ENCODE measurements around the gene CYTH1. TPM values are rescaled to one million over a fixed set of nuclear protein-coding genes. Genes with fewer than 3 reads are reported as not detected.
A peak's percentile ranks its signal among the peaks of the same experiment; 100 is the strongest.

CYTH1 gene
- total RNA-seq, 1 experiment from 2014 or later, result 9.6 TPM

DNA sequence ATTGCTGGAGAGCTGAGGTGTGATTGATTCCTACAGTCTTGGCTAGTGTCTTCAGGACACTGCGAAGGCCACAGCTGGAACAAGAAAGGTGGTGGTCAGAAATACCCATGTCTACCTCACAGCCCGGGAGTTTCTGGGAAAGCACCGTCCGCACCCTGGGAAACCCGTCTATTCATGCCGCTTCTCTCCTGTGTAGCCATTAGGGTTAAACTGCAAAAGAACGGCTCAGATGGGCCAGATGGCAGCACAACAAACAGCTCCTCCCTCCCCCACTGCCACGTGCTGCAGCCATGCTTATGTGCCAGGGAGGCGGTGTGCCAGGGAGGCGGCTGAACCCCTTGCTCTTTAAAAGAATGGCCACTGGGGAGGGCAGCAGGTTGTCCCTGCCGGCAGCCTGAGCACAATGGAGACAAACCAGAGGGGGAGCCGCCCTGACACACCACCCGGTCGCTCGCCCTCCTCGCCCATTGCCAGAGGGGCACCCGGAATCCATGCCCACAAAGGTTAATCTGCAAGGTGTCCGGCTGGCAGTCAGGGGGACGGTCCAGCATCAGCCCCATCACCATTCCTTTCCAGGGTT lies 65.2 kb downstream of the CYTH1 start:
- peak overlapping the region; percentile 39 for H3K9ac ChIP-seq (ENCODE audit: low read length)
- H3K36me3 ChIP-seq (ENCODE audit: insufficient read depth, low read length), result no peaks in the 10 kb centered on the region
- peaks cover 42% of the 10 kb centered on the region for H3K4me1 ChIP-seq (ENCODE audit: low read length)
- peak overlapping the region; percentile 40; the same call in 1 of the 2 replicates for H3K4me3 ChIP-seq (ENCODE audit: low read length)
- no peaks in the 10 kb centered on the region for H3K9me2 ChIP-seq (replicated peaks; ENCODE audit: insufficient read depth, low read length)
- no peaks in the 10 kb centered on the region for H3K79me2 ChIP-seq (ENCODE audit: low read length)
- DNase-seq, result no peak
- peaks cover 2% of the 10 kb centered on the region for H4K20me1 ChIP-seq (ENCODE audit: insufficient read depth, low read depth, low read length)
- no peak overlapping the region for H2AFZ ChIP-seq (ENCODE audit: low read length)
- no peaks in the 10 kb centered on the region for H3K9me3 ChIP-seq (ENCODE audit: low read length)
- H3K27me3 ChIP-seq (ENCODE audit: low read length), result no peaks in the 10 kb centered on the region
- H3K27ac ChIP-seq (ENCODE audit: low read length), result no peak overlapping the region
- H3K4me2 ChIP-seq (ENCODE audit: low read depth, low read length, poor library complexity, severe bottlenecking), result peak overlapping the region; percentile 47

DNA sequence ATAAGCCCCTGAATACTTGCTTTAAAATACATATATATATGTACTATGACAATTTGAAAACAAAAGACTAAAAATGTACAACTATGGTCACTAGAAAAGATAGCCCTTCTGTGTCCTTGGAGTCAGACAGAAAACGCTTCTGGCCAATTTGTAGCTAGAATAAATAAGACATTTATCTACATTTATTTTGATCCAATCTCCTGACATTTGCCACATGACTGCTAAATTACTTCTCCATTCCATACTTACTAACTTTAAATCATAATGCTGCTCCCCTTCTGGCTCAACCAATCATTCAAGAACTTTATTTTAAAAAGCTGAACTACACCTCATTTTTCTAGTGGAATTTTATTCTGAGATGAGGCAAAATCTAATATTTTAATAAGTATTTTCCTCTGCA lies 65.8 kb downstream of the CYTH1 start:
- no peaks in the 10 kb centered on the region for H3K27me3 ChIP-seq (ENCODE audit: low read length)
- H3K27ac ChIP-seq (ENCODE audit: low read length), result no peak overlapping the region
- no peak overlapping the region for H2AFZ ChIP-seq (ENCODE audit: low read length)
- peak overlapping the region; percentile 47 for H3K4me2 ChIP-seq (ENCODE audit: low read depth, low read length, poor library complexity, severe bottlenecking)
- H3K4me3 ChIP-seq (ENCODE audit: low read length), result no peak overlapping the region
- H3K9me3 ChIP-seq (ENCODE audit: low read length), result no peaks in the 10 kb centered on the region
- DNase-seq, result no peak
- H4K20me1 ChIP-seq (ENCODE audit: insufficient read depth, low read depth, low read length), result no peaks in the 10 kb centered on the region; the same call in none of the 2 replicates
- no peaks in the 10 kb centered on the region for H3K79me2 ChIP-seq (ENCODE audit: low read length)
- H3K9ac ChIP-seq (ENCODE audit: low read length), result no peak overlapping the region
- no peaks in the 10 kb centered on the region for H3K36me3 ChIP-seq (ENCODE audit: insufficient read depth, low read length)
- peaks cover 36% of the 10 kb centered on the region for H3K4me1 ChIP-seq (ENCODE audit: low read length)
- H3K9me2 ChIP-seq (replicated peaks; ENCODE audit: insufficient read depth, low read length), result no peaks in the 10 kb centered on the region

DNA sequence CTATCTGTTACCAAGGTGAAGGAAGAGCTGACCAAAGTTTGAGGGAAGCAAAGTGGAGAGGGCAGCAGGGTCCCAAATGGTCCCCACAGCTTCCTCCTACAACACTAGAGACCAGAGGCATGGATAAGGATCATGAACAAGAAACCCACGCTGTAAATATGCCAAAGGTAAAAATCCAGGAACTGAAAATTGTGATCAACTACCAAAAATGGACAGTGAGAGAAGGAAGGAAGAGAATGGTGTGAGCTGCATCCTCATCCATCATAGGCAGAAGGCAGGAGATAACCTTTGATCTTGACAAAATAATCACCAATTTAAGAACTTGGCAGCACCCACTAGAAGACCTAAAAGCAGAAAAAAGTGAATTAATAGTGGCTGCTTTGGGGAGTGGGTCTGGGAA lies 66.2 kb downstream of the CYTH1 start:
- Histone ChIP-seq H3K9me3 (ENCODE audit: low read length) (no peaks in the 10 kb centered on the region), H3K27ac (ENCODE audit: low read length) (no peak overlapping the region), H3K9me2 (replicated peaks; ENCODE audit: insufficient read depth, low read length) (no peaks in the 10 kb centered on the region), H3K36me3 (ENCODE audit: insufficient read depth, low read length) (no peaks in the 10 kb centered on the region), H3K4me2 (ENCODE audit: low read depth, low read length, poor library complexity, severe bottlenecking) (no peak overlapping the region), H3K4me3 (ENCODE audit: low read length) (no peak overlapping the region), H2AFZ (ENCODE audit: low read length) (no peak overlapping the region), H4K20me1 (ENCODE audit: insufficient read depth, low read depth, low read length) (no peaks in the 10 kb centered on the region; the same call in 1 of the 2 replicates), H3K27me3 (ENCODE audit: low read length) (no peaks in the 10 kb centered on the region), H3K79me2 (ENCODE audit: low read length) (no peaks in the 10 kb centered on the region), H3K9ac (ENCODE audit: low read length) (no peak overlapping the region), H3K4me1 (ENCODE audit: low read length) (peaks cover 32% of the 10 kb centered on the region)
- DNase-seq, result no peak

DNA sequence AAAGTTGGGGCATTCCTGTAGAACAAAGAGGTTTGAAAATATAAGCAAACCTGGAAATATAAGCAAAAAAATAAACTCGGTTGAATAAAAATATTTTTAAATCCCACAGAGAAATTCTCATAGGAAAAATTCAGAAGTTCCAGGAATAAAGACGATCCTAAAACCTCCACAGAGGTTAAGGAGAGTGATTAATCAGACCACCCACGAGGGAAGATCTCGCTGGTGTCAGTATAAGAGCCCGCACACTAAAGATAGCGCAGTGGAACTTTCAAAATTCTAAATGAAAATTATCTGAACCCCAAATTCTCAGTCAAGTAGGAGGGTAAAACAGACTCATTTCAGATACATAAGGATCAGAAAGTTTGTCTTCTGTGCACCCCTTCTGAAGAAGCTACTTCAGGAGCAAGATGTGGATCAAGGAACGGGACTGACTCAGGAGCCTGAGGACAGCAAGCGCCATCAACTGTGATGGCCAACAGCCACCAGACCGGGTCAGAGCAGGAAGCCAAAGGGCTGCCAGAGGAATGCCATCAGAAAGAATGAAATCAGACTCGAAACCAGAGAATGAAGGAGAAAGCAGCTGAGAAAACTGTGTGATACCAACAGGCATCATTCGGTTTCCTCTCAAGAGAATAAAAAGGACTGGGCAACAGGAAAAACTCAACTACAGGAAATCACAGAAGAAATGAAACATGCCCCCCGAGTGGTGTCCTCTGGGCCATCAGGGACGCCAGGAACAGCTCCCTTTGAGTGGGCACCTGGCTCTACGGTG lies 66.9 kb downstream of the CYTH1 start:
- no peak for DNase-seq
- H3K9me2 ChIP-seq (replicated peaks; ENCODE audit: insufficient read depth, low read length), result no peaks in the 10 kb centered on the region
- no peaks in the 10 kb centered on the region for H3K36me3 ChIP-seq (ENCODE audit: insufficient read depth, low read length)
- no peak overlapping the region for H3K4me2 ChIP-seq (ENCODE audit: low read depth, low read length, poor library complexity, severe bottlenecking)
- peaks cover 30% of the 10 kb centered on the region for H3K4me1 ChIP-seq (ENCODE audit: low read length)
- no peak overlapping the region for H3K9ac ChIP-seq (ENCODE audit: low read length)
- H3K27ac ChIP-seq (ENCODE audit: low read length), result no peak overlapping the region
- no peaks in the 10 kb centered on the region; the same call in 1 of the 2 replicates for H4K20me1 ChIP-seq (ENCODE audit: insufficient read depth, low read depth, low read length)
- H2AFZ ChIP-seq (ENCODE audit: low read length), result no peak overlapping the region
- H3K9me3 ChIP-seq (ENCODE audit: low read length), result no peaks in the 10 kb centered on the region
- no peak overlapping the region for H3K4me3 ChIP-seq (ENCODE audit: low read length)
- H3K79me2 ChIP-seq (ENCODE audit: low read length), result no peaks in the 10 kb centered on the region
- H3K27me3 ChIP-seq (ENCODE audit: low read length), result no peaks in the 10 kb centered on the region

DNA sequence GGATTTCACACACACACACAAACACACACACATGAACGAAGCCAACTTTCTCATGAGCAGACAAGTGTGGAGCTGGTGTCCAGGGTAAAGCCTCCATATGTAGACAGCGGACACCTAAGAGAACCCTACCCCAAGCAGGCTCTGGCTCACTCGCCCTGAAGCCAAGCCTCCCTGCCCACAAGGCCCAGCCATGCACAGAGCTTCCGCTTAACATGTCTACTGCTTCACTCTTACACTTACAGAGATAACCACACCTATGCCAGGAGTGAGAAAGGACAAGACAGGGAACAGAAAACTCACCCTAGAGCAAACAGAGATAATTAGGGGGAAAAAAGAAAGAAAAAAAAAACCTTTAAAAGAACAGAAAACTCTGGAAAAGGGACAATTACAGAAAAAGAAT lies 67.5 kb downstream of the CYTH1 start:
- no peaks in the 10 kb centered on the region for H3K27me3 ChIP-seq (ENCODE audit: low read length)
- H3K4me3 ChIP-seq (ENCODE audit: low read length), result no peak overlapping the region
- no peak overlapping the region for H3K4me2 ChIP-seq (ENCODE audit: low read depth, low read length, poor library complexity, severe bottlenecking)

DNA sequence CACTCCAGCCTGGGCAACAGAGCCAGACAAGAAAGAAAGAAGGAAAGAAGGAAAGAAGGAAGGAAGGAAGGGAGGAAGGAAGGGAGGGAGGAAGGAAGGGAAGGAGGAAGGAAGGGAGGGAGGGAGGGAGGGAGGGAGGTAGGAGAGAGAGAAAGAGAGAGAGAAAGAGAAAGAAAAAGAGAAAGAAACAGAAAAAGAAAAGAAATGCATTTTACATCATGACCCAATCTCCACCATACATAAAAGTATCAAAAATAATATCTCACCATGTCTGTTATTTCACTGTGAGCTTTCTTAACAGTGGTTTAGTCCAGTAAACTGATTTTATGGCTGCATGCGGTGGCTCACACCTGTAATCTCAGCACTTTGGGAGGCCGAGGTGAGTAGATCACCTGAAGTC lies 70.0 kb downstream of the CYTH1 start:
- Histone ChIP-seq H3K27me3 (ENCODE audit: low read length) (no peaks in the 10 kb centered on the region), H3K9me3 (ENCODE audit: low read length) (no peaks in the 10 kb centered on the region), H2AFZ (ENCODE audit: low read length) (no peak overlapping the region), H3K36me3 (ENCODE audit: insufficient read depth, low read length) (no peaks in the 10 kb centered on the region), H3K4me3 (ENCODE audit: low read length) (no peak overlapping the region), H3K79me2 (ENCODE audit: low read length) (no peaks in the 10 kb centered on the region), H3K9me2 (replicated peaks; ENCODE audit: insufficient read depth, low read length) (no peaks in the 10 kb centered on the region), H3K27ac (ENCODE audit: low read length) (no peak overlapping the region), H3K9ac (ENCODE audit: low read length) (no peak overlapping the region), H3K4me2 (ENCODE audit: low read depth, low read length, poor library complexity, severe bottlenecking) (no peak overlapping the region), H3K4me1 (ENCODE audit: low read length) (peaks cover 29% of the 10 kb centered on the region), H4K20me1 (ENCODE audit: insufficient read depth, low read depth, low read length) (peaks cover 2% of the 10 kb centered on the region; the same call in 1 of the 2 replicates)
- DNase-seq, result no peak

More for the DNA sequence above, 67.5 kb downstream of the CYTH1 start:
- Histone ChIP-seq H3K79me2 (ENCODE audit: low read length) (no peaks in the 10 kb centered on the region), H3K9ac (ENCODE audit: low read length) (no peak overlapping the region), H3K9me3 (ENCODE audit: low read length) (no peaks in the 10 kb centered on the region), H3K9me2 (replicated peaks; ENCODE audit: insufficient read depth, low read length) (no peaks in the 10 kb centered on the region), H3K27ac (ENCODE audit: low read length) (no peak overlapping the region), H3K36me3 (ENCODE audit: insufficient read depth, low read length) (no peaks in the 10 kb centered on the region), H3K4me1 (ENCODE audit: low read length) (peaks cover 30% of the 10 kb centered on the region), H4K20me1 (ENCODE audit: insufficient read depth, low read depth, low read length) (peaks cover 2% of the 10 kb centered on the region; the same call in 1 of the 2 replicates), H2AFZ (ENCODE audit: low read length) (no peak overlapping the region)
- no peak for DNase-seq

DNA sequence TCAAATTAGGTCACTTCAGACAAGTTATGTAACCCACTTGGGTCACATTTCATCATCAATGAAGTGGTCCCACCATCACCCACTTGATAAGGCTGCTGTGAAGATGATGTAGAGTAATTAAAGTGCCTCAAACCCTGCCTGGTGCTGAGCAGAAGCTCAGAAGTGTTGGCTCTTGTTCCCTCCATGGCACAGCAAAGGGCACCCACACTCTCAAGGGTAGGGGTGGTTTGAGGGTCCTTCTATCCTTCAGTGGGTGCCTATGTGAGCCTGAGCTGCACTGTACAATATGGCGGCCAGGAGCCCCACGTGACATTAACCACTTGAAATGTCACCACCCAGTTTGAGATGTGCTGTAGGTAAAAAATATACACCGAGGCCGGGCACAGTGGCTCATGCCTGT lies 71.5 kb downstream of the CYTH1 start:
- H3K4me2 ChIP-seq (ENCODE audit: low read depth, low read length, poor library complexity, severe bottlenecking), result no peak overlapping the region
- peaks cover 2% of the 10 kb centered on the region; the same call in 1 of the 2 replicates for H4K20me1 ChIP-seq (ENCODE audit: insufficient read depth, low read depth, low read length)
- no peak overlapping the region for H3K27ac ChIP-seq (ENCODE audit: low read length)
- H3K9me3 ChIP-seq (ENCODE audit: low read length), result no peaks in the 10 kb centered on the region
- no peaks in the 10 kb centered on the region for H3K79me2 ChIP-seq (ENCODE audit: low read length)
- H3K9ac ChIP-seq (ENCODE audit: low read length), result no peak overlapping the region
- peaks cover 29% of the 10 kb centered on the region for H3K4me1 ChIP-seq (ENCODE audit: low read length)
- no peak overlapping the region for H2AFZ ChIP-seq (ENCODE audit: low read length)
- no peaks in the 10 kb centered on the region for H3K27me3 ChIP-seq (ENCODE audit: low read length)
- no peaks in the 10 kb centered on the region for H3K36me3 ChIP-seq (ENCODE audit: insufficient read depth, low read length)
- no peak for DNase-seq
- H3K9me2 ChIP-seq (replicated peaks; ENCODE audit: insufficient read depth, low read length), result no peaks in the 10 kb centered on the region
- H3K4me3 ChIP-seq (ENCODE audit: low read length), result no peak overlapping the region

DNA sequence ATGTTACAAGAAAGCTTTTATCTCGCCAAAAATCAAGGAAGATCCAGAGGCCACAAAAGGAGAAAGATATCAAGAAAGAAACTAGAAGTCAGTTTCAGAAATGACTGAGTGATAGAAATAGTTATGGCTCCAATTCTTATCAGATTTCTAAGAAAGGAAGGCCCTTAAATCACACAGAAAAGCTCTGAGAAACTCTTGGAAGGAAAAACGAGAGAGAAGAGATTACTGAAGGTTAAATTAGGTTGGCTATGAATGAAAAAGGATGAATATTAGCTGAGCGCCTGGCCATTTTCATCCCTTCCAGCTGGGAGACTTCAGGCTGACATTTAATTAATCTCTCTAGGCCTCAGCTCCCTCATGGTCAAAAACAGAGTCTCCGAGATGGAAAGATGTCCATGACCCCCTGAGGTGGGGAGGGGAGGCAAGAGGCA lies 72.3 kb downstream of the CYTH1 start:
- Histone ChIP-seq H2AFZ (ENCODE audit: low read length) (no peak overlapping the region), H3K9ac (ENCODE audit: low read length) (no peak overlapping the region), H3K4me3 (ENCODE audit: low read length) (no peak overlapping the region), H4K20me1 (ENCODE audit: insufficient read depth, low read depth, low read length) (peaks cover 2% of the 10 kb centered on the region; the same call in 1 of the 2 replicates), H3K36me3 (ENCODE audit: insufficient read depth, low read length) (no peaks in the 10 kb centered on the region), H3K9me2 (replicated peaks; ENCODE audit: insufficient read depth, low read length) (no peaks in the 10 kb centered on the region), H3K27ac (ENCODE audit: low read length) (no peak overlapping the region), H3K4me2 (ENCODE audit: low read depth, low read length, poor library complexity, severe bottlenecking) (no peak overlapping the region), H3K9me3 (ENCODE audit: low read length) (no peaks in the 10 kb centered on the region), H3K79me2 (ENCODE audit: low read length) (no peaks in the 10 kb centered on the region), H3K27me3 (ENCODE audit: low read length) (no peaks in the 10 kb centered on the region), H3K4me1 (ENCODE audit: low read length) (peaks cover 33% of the 10 kb centered on the region)
- DNase-seq, result no peak

Measured in Karpas-422 (cell line).